GM19372 (cell line): ENCODE results near the gene ERRFI1.
A peak's percentile ranks its signal among the peaks of the same experiment; 100 is the strongest.
"Not testable (repeated sequence)": the region's sequence is repeated elsewhere in the genome, so short reads cannot be mapped to it uniquely, and the experiment has no call there.

Experiments
- ATAC-seq: cut with Tn5 transposase; IDR thresholded peaks from one replicate; pipeline ENCODE4 v1.9.1; 2021; ENCODE audit warnings: mild to moderate bottlenecking, low read depth, moderate library complexity; ENCODE audit not compliant: unreplicated experiment

ERRFI1 gene

GRCh38 chr1:8026153-8026975 is at the start of gene ERRFI1:
Gene ERRFI1, minus strand, starts transcription at chr1:8026309. Its CDS starts 10,690 bp downstream, at chr1:8015619.
- ATAC-seq, result peak; percentile 85

- ATAC-seq, result no peak
Measured at GRCh38 chr1:8075511-8076051, 49.5 kb upstream of the ERRFI1 start.

- no peak for ATAC-seq
Measured at GRCh38 chr1:8073112-8073855, 47.2 kb upstream of the ERRFI1 start.

- no peak for ATAC-seq
Measured at GRCh38 chr1:8070381-8070811, 44.3 kb upstream of the ERRFI1 start.

- ATAC-seq, result not testable (repeated sequence)
Measured at GRCh38 chr1:8069614-8070320, 43.7 kb upstream of the ERRFI1 start.

- ATAC-seq, result no peak
Measured at GRCh38 chr1:8065369-8065768, 39.3 kb upstream of the ERRFI1 start.

- ATAC-seq, result no peak
Measured at GRCh38 chr1:8063298-8064036, 37.4 kb upstream of the ERRFI1 start.

- ATAC-seq, result no peak
Measured at GRCh38 chr1:8062861-8063260, 36.8 kb upstream of the ERRFI1 start.

GRCh38 chr1:8061673-8062386 is 35.7 kb upstream of the ERRFI1 start:
- ATAC-seq, result no peak

GRCh38 chr1:8061210-8061609 is 35.1 kb upstream of the ERRFI1 start:
- no peak for ATAC-seq

GRCh38 chr1:8059161-8059622 is 33.1 kb upstream of the ERRFI1 start:
- ATAC-seq, result no peak

- ATAC-seq, result not testable (repeated sequence)
Measured at GRCh38 chr1:8057779-8058178, 31.7 kb upstream of the ERRFI1 start.

- no peak for ATAC-seq
Measured at GRCh38 chr1:8055973-8056372, 29.9 kb upstream of the ERRFI1 start.

- no peak for ATAC-seq
Measured at GRCh38 chr1:8053878-8054567, 27.9 kb upstream of the ERRFI1 start.

- ATAC-seq, result no peak
Measured at GRCh38 chr1:8051650-8052049, 25.5 kb upstream of the ERRFI1 start.

GRCh38 chr1:8049229-8049628 is 23.1 kb upstream of the ERRFI1 start:
- ATAC-seq, result not testable (repeated sequence)

GRCh38 chr1:8047686-8048445 is 21.8 kb upstream of the ERRFI1 start:
- no peak for ATAC-seq

- no peak for ATAC-seq
Measured at GRCh38 chr1:8047112-8047511, 21.0 kb upstream of the ERRFI1 start.
